Measurements from ENCODE around the gene APEH.
A peak's percentile ranks its signal among the peaks of the same experiment; 100 is the strongest.
"Not testable (repeated sequence)": the region's sequence is repeated elsewhere in the genome, so short reads cannot be mapped to it uniquely, and the experiment has no call there.

The APEH gene

GRCh38 chr3:49671291-49672288 lies 2.6 kb upstream of the APEH start:
- Mint-ChIP-seq H3K9me3 (no peaks in the 10 kb centered on the region), H3K36me3 (peaks cover 14% of the 10 kb centered on the region), H3K27me3 (peaks cover 20% of the 10 kb centered on the region), H3K27ac (no peak overlapping the region), H3K4me1 (peaks cover 30% of the 10 kb centered on the region), H3K4me3 (no peak overlapping the region)
- ATAC-seq, result no peak

GRCh38 chr3:49673121-49673714 lies 933 bp upstream of the APEH start:
- peak overlapping the region; percentile 97 for H3K27ac Mint-ChIP-seq
- H3K36me3 Mint-ChIP-seq, result peaks cover 27% of the 10 kb centered on the region
- ATAC-seq, result no peak
- peaks cover 35% of the 10 kb centered on the region for H3K4me1 Mint-ChIP-seq
- no peaks in the 10 kb centered on the region for H3K9me3 Mint-ChIP-seq
- peaks cover 6% of the 10 kb centered on the region for H3K27me3 Mint-ChIP-seq
- peak overlapping the region; percentile 89 for H3K4me3 Mint-ChIP-seq

- H3K27ac Mint-ChIP-seq, result peak overlapping the region; percentile 97
- H3K9me3 Mint-ChIP-seq, result no peaks in the 10 kb centered on the region
- H3K27me3 Mint-ChIP-seq, result no peaks in the 10 kb centered on the region
- peaks cover 34% of the 10 kb centered on the region for H3K36me3 Mint-ChIP-seq
- peak overlapping the region; percentile 89 for H3K4me3 Mint-ChIP-seq
- peaks cover 35% of the 10 kb centered on the region for H3K4me1 Mint-ChIP-seq
- ATAC-seq, result peak; percentile 42
Observed at GRCh38 chr3:49674497-49674983, 389 bp downstream of the APEH start.

- Mint-ChIP-seq H3K4me1 (peaks cover 44% of the 10 kb centered on the region), H3K36me3 (peaks cover 48% of the 10 kb centered on the region), H3K9me3 (no peaks in the 10 kb centered on the region), H3K4me3 (no peak overlapping the region), H3K27ac (no peak overlapping the region), H3K27me3 (no peaks in the 10 kb centered on the region)
- ATAC-seq, result no peak
Observed at GRCh38 chr3:49675912-49676311, 1.8 kb downstream of the APEH start.

- Mint-ChIP-seq H3K27ac (peak overlapping the region; percentile 6), H3K9me3 (no peaks in the 10 kb centered on the region), H3K4me3 (no peak overlapping the region), H3K4me1 (peaks cover 24% of the 10 kb centered on the region), H3K27me3 (peaks cover 7% of the 10 kb centered on the region), H3K36me3 (peaks cover 80% of the 10 kb centered on the region)
- ATAC-seq, result peak; percentile 70
Observed at GRCh38 chr3:49680493-49681231, 6.5 kb downstream of the APEH start.

- Mint-ChIP-seq H3K27me3 (peaks cover 7% of the 10 kb centered on the region), H3K27ac (no peak overlapping the region), H3K36me3 (peaks cover 75% of the 10 kb centered on the region), H3K4me3 (no peak overlapping the region), H3K4me1 (peaks cover 19% of the 10 kb centered on the region), H3K9me3 (no peaks in the 10 kb centered on the region)
- peak; percentile 58 for ATAC-seq
Observed at GRCh38 chr3:49681232-49681522, 7.0 kb downstream of the APEH start.

- peaks cover 18% of the 10 kb centered on the region for H3K4me1 Mint-ChIP-seq
- peaks cover 71% of the 10 kb centered on the region for H3K36me3 Mint-ChIP-seq
- H3K9me3 Mint-ChIP-seq, result no peaks in the 10 kb centered on the region
- ATAC-seq, result no peak
- peaks cover 7% of the 10 kb centered on the region for H3K27me3 Mint-ChIP-seq
- no peak overlapping the region for H3K4me3 Mint-ChIP-seq
- H3K27ac Mint-ChIP-seq, result no peak overlapping the region
Observed at GRCh38 chr3:49681543-49681942, 7.4 kb downstream of the APEH start.

GRCh38 chr3:49683162-49683561 lies 9.0 kb downstream of the APEH start:
- Mint-ChIP-seq H3K36me3 (peaks cover 58% of the 10 kb centered on the region), H3K9me3 (no peaks in the 10 kb centered on the region), H3K27me3 (peaks cover 7% of the 10 kb centered on the region), H3K4me3 (no peak overlapping the region), H3K4me1 (peaks cover 21% of the 10 kb centered on the region), H3K27ac (no peak overlapping the region)
- no peak for ATAC-seq

GRCh38 chr3:49684453-49684852 lies 10.3 kb downstream of the APEH start:
- not testable (repeated sequence) for H3K27me3 Mint-ChIP-seq, H3K4me3 Mint-ChIP-seq, H3K9me3 Mint-ChIP-seq, H3K27ac Mint-ChIP-seq, ATAC-seq
- Mint-ChIP-seq H3K36me3 (peaks cover 51% of the 10 kb centered on the region), H3K4me1 (peaks cover 34% of the 10 kb centered on the region)

GRCh38 chr3:49685103-49685502 lies 11.0 kb downstream of the APEH start:
- not testable (repeated sequence) for H3K27ac Mint-ChIP-seq, H3K4me3 Mint-ChIP-seq, H3K27me3 Mint-ChIP-seq, ATAC-seq, H3K9me3 Mint-ChIP-seq
- Mint-ChIP-seq H3K36me3 (peaks cover 45% of the 10 kb centered on the region), H3K4me1 (peaks cover 38% of the 10 kb centered on the region)

- peaks cover 38% of the 10 kb centered on the region for H3K36me3 Mint-ChIP-seq
- not testable (repeated sequence) for H3K9me3 Mint-ChIP-seq, H3K4me3 Mint-ChIP-seq, H3K27ac Mint-ChIP-seq, ATAC-seq, H3K27me3 Mint-ChIP-seq
- peaks cover 38% of the 10 kb centered on the region for H3K4me1 Mint-ChIP-seq
Observed at GRCh38 chr3:49685846-49686245, 11.7 kb downstream of the APEH start.

- not testable (repeated sequence) for H3K27ac Mint-ChIP-seq, H3K9me3 Mint-ChIP-seq, H3K27me3 Mint-ChIP-seq
- Mint-ChIP-seq H3K4me3 (peak overlapping the region; percentile 68), H3K36me3 (peaks cover 36% of the 10 kb centered on the region), H3K4me1 (peaks cover 40% of the 10 kb centered on the region)
- ATAC-seq, result peak; percentile 2
Observed at GRCh38 chr3:49686346-49686745, 12.2 kb downstream of the APEH start.

- Mint-ChIP-seq H3K4me3 (peak overlapping the region; percentile 46), H3K4me1 (peaks cover 44% of the 10 kb centered on the region), H3K36me3 (peaks cover 34% of the 10 kb centered on the region)
- not testable (repeated sequence) for H3K27me3 Mint-ChIP-seq, H3K27ac Mint-ChIP-seq, H3K9me3 Mint-ChIP-seq
- peak; percentile 22 for ATAC-seq
Observed at GRCh38 chr3:49686769-49687423, 12.7 kb downstream of the APEH start.

GRCh38 chr3:49687424-49687795 lies 13.3 kb downstream of the APEH start:
- H3K9me3 Mint-ChIP-seq, H3K4me3 Mint-ChIP-seq, H3K27ac Mint-ChIP-seq, ATAC-seq, H3K27me3 Mint-ChIP-seq: not testable (repeated sequence)
- peaks cover 30% of the 10 kb centered on the region for H3K36me3 Mint-ChIP-seq
- H3K4me1 Mint-ChIP-seq, result peaks cover 44% of the 10 kb centered on the region

Measured in stimulated activated memory B cell treated with anti-CD40 and anti-IgM and Interleukin-4, amounts not matched to agents 10 μg/mL and 1 μg/mL and 100 μg/mL, for 72 hours (primary cell).